ENCODE results near the gene COL12A1.
A peak's percentile ranks its signal among the peaks of the same experiment; 100 is the strongest.

COL12A1 gene

DNA sequence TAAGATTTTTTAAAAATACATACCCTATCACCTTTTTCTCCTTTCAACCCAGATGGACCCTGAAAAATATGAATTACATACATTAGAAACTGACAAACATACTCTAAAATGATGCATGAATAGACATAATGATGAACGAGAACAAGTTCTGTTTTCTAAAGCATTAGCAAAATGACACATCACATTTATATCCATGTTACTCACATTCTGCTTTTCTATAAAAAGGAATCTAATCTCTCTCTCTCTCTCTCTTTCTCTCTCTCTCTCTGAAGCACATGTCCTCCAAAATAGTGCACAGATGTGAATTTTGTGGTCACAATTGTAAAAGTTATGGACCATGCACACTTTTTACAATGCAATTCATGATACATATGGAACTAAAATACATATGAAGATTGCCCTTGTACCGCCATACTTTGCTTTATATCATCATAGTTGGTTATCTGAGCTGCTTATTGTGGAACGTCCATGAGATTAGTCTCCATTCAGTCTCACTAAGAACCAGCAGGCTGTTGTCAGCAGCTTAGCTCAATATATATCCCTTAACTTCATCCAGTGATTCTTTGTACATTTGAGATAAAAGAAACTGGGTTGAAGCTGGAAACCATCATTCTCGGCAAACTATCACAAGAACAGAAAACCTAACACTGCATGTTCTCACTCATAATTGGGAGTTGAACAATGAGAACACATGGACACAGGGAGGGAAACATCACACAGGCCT, 114.2 kb downstream of the COL12A1 start:
- Histone ChIP-seq H3K4me3 (no peak overlapping the region), H3K36me3 (peaks cover 0 to 13% (median 11%) of the 10 kb centered on the region in 3 donors), H3K27me3 (no peaks in the 10 kb centered on the region), H3K27ac (no peak overlapping the region), H3K4me1 (peaks cover 0 to 22% (median 13%) of the 10 kb centered on the region in 4 donors), H3K9me3 (no peaks in the 10 kb centered on the region)
- intact Hi-C loops (cut with DNase I; ENCODE audit: low total_unique reads) = loop anchor here (10.0 kb wide), 1 partner anchor 433 kb away; no protein-coding TSS in a partner anchor
- TF ChIP-seq, protein P1, sequence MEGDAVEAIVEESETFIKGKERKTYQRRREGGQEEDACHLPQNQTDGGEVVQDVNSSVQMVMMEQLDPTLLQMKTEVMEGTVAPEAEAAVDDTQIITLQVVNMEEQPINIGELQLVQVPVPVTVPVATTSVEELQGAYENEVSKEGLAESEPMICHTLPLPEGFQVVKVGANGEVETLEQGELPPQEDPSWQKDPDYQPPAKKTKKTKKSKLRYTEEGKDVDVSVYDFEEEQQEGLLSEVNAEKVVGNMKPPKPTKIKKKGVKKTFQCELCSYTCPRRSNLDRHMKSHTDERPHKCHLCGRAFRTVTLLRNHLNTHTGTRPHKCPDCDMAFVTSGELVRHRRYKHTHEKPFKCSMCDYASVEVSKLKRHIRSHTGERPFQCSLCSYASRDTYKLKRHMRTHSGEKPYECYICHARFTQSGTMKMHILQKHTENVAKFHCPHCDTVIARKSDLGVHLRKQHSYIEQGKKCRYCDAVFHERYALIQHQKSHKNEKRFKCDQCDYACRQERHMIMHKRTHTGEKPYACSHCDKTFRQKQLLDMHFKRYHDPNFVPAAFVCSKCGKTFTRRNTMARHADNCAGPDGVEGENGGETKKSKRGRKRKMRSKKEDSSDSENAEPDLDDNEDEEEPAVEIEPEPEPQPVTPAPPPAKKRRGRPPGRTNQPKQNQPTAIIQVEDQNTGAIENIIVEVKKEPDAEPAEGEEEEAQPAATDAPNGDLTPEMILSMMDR (IDR thresholded peaks at IDR 0.05) = no peak
- no peak for DNase-seq

- TF ChIP-seq, protein P1 (IDR thresholded peaks at IDR 0.05) = no peak
Observed at GRCh38 chr6:75090576-75090975, 115.3 kb downstream of the COL12A1 start.

GRCh38 chr6:75089921-75090320, 115.9 kb downstream of the COL12A1 start:
- peaks cover 0 to 20% (median 13%) of the 10 kb centered on the region in 4 donors for H3K4me1 ChIP-seq
- intact Hi-C loops (cut with DNase I; ENCODE audit: low total_unique reads) = loop anchor here (5.0 to 10.0 kb wide), 2 partner anchors 435 to 1513 kb away; no protein-coding TSS in a partner anchor
- TF ChIP-seq, protein P1 (IDR thresholded peaks at IDR 0.05) = no peak
- H3K27me3 ChIP-seq = no peaks in the 10 kb centered on the region
- peak overlapping the region; percentile 28 to 33 for H3K27ac ChIP-seq
- H3K9me3 ChIP-seq = no peaks in the 10 kb centered on the region
- H3K36me3 ChIP-seq = peaks cover 7 to 22% (median 18%) of the 10 kb centered on the region in 3 donors
- DNase-seq = no peak
- no peak overlapping the region for H3K4me3 ChIP-seq

More at GRCh38 chr6:75090576-75090975, 115.3 kb downstream of the COL12A1 start:
- H3K36me3 ChIP-seq = peaks cover 6 to 18% (median 13%) of the 10 kb centered on the region in 3 donors
- H3K4me3 ChIP-seq = no peak overlapping the region
- H3K9me3 ChIP-seq = no peaks in the 10 kb centered on the region
- intact Hi-C loops (cut with DNase I; ENCODE audit: low total_unique reads) = loop anchor here (10.0 kb wide), 1 partner anchor 434 kb away; no protein-coding TSS in a partner anchor
- peaks cover 0 to 22% (median 13%) of the 10 kb centered on the region in 4 donors for H3K4me1 ChIP-seq
- no peak for DNase-seq
- H3K27ac ChIP-seq = no peak overlapping the region
- no peaks in the 10 kb centered on the region for H3K27me3 ChIP-seq

- TF ChIP-seq, protein P1 (IDR thresholded peaks at IDR 0.05) = no peak
- Histone ChIP-seq H3K4me1 (peaks cover 0 to 14% (median 13%) of the 10 kb centered on the region in 4 donors), H3K36me3 (peaks cover 13 to 28% (median 22%) of the 10 kb centered on the region in 3 donors), H3K27ac (peak overlapping the region; percentile 28 to 33), H3K4me3 (no peak overlapping the region), H3K9me3 (no peaks in the 10 kb centered on the region), H3K27me3 (no peaks in the 10 kb centered on the region)
- intact Hi-C loops (cut with DNase I; ENCODE audit: low total_unique reads) = loop anchor here (5.0 kb wide), 1 partner anchor 1512 kb away; no protein-coding TSS in a partner anchor
- no peak for DNase-seq
Observed at GRCh38 chr6:75089151-75089897, 116.5 kb downstream of the COL12A1 start.

- Histone ChIP-seq H3K27ac (no peak overlapping the region), H3K36me3 (peaks cover 13 to 28% (median 22%) of the 10 kb centered on the region in 3 donors), H3K9me3 (no peaks in the 10 kb centered on the region), H3K4me3 (no peak overlapping the region), H3K4me1 (peaks cover 0 to 12% (median 10%) of the 10 kb centered on the region in 4 donors), H3K27me3 (no peaks in the 10 kb centered on the region)
- intact Hi-C loops (cut with DNase I; ENCODE audit: low total_unique reads) = loop anchor here (5.0 kb wide), 1 partner anchor 1509 kb away; no protein-coding TSS in a partner anchor
- TF ChIP-seq, protein P1 (IDR thresholded peaks at IDR 0.05) = no peak
- no peak for DNase-seq
Observed at GRCh38 chr6:75085931-75086635, 119.8 kb downstream of the COL12A1 start.

Data from tibial artery (tissue), 4 donors.